ENCODE data around the gene RNF224. TPM values are rescaled to one million over a fixed set of nuclear protein-coding genes. Genes with fewer than 3 reads are reported as not detected.
A peak's percentile ranks its signal among the peaks of the same experiment; 100 is the strongest.

Gene RNF224
- total RNA-seq, 1 experiment from 2014 or later, result not detected

GRCh38 chr9:137265496-137266161, 38.3 kb downstream of the RNF224 start:
- peak overlapping the region; percentile 16 for H3K27ac ChIP-seq (ENCODE audit: low read depth, low read length, poor library complexity, severe bottlenecking)
- intact Hi-C loops (cut with micrococcal nuclease; ENCODE audit: unreplicated experiment), result no loop called here
- POLR2A ChIA-PET (ENCODE audit: low non-redundant PET), result interaction anchor here (0.6 kb wide), 1 partner anchor 31 kb away, joined by 3 read pairs; no protein-coding TSS in a partner anchor
- CTCF ChIA-PET, result no interaction called here
- H3K4me1 ChIP-seq (ENCODE audit: insufficient read depth, low read length, poor library complexity, severe bottlenecking), result no peaks in the 10 kb centered on the region
- TF ChIP-seq CTCF (conservative IDR thresholded peaks at IDR 0.05; ENCODE audit: low read depth, low read length) (no peak), EZH2 (IDR thresholded peaks at IDR 0.05; ENCODE audit: borderline replicate concordance, low read depth, low read length, poor library complexity, severe bottlenecking) (no peak)
- peaks cover 30% of the 10 kb centered on the region for H3K36me3 ChIP-seq (ENCODE audit: insufficient read depth, low read length, poor library complexity, severe bottlenecking)
- H3K4me3 ChIP-seq (ENCODE audit: low read depth, low read length, poor library complexity, severe bottlenecking), result no peak overlapping the region
- H3K27me3 ChIP-seq (replicated peaks; ENCODE audit: insufficient read depth, low read depth, low read length, poor library complexity), result no peaks in the 10 kb centered on the region
- no peaks in the 10 kb centered on the region for H3K9me3 ChIP-seq (ENCODE audit: low read depth, low read length, poor library complexity, severe bottlenecking)
- DNase-seq (ENCODE audit: low spot score), result no peak
- BruUV-seq (replicated peaks), result no TSS peak

- no peaks in the 10 kb centered on the region for H3K9me3 ChIP-seq (ENCODE audit: low read depth, low read length, poor library complexity, severe bottlenecking)
- H3K4me1 ChIP-seq (ENCODE audit: insufficient read depth, low read length, poor library complexity, severe bottlenecking), result no peaks in the 10 kb centered on the region
- no peak overlapping the region for H3K4me3 ChIP-seq (ENCODE audit: low read depth, low read length, poor library complexity, severe bottlenecking)
- POLR2A ChIA-PET (ENCODE audit: low non-redundant PET), result interaction anchor here (0.6 kb wide), 1 partner anchor 30 kb away, joined by 3 read pairs; no protein-coding TSS in a partner anchor
- no peak overlapping the region for H3K27ac ChIP-seq (ENCODE audit: low read depth, low read length, poor library complexity, severe bottlenecking)
- no TSS peak for BruUV-seq (replicated peaks)
- intact Hi-C loops (cut with micrococcal nuclease; ENCODE audit: unreplicated experiment), result no loop called here
- no peak for DNase-seq (ENCODE audit: low spot score)
- CTCF ChIA-PET, result no interaction called here
- peaks cover 30% of the 10 kb centered on the region for H3K36me3 ChIP-seq (ENCODE audit: insufficient read depth, low read length, poor library complexity, severe bottlenecking)
- TF ChIP-seq EZH2 (IDR thresholded peaks at IDR 0.05; ENCODE audit: borderline replicate concordance, low read depth, low read length, poor library complexity, severe bottlenecking) (no peak), CTCF (conservative IDR thresholded peaks at IDR 0.05; ENCODE audit: low read depth, low read length) (no peak)
- H3K27me3 ChIP-seq (replicated peaks; ENCODE audit: insufficient read depth, low read depth, low read length, poor library complexity), result no peaks in the 10 kb centered on the region
These were observed 38.8 kb downstream of the RNF224 start for GRCh38 chr9:137266162-137266527.

GRCh38 chr9:137266585-137267453, 39.5 kb downstream of the RNF224 start:
- intact Hi-C loops (cut with micrococcal nuclease; ENCODE audit: unreplicated experiment), result no loop called here
- no peak for DNase-seq (ENCODE audit: low spot score)
- no TSS peak for BruUV-seq (replicated peaks)
- H3K36me3 ChIP-seq (ENCODE audit: insufficient read depth, low read length, poor library complexity, severe bottlenecking), result peaks cover 30% of the 10 kb centered on the region
- ChIA-PET CTCF (no interaction called here), POLR2A (ENCODE audit: low non-redundant PET) (no interaction called here)
- H3K4me1 ChIP-seq (ENCODE audit: insufficient read depth, low read length, poor library complexity, severe bottlenecking), result no peaks in the 10 kb centered on the region
- TF ChIP-seq CTCF (conservative IDR thresholded peaks at IDR 0.05; ENCODE audit: low read depth, low read length) (no peak), EZH2 (IDR thresholded peaks at IDR 0.05; ENCODE audit: borderline replicate concordance, low read depth, low read length, poor library complexity, severe bottlenecking) (no peak)
- H3K9me3 ChIP-seq (ENCODE audit: low read depth, low read length, poor library complexity, severe bottlenecking), result no peaks in the 10 kb centered on the region
- no peak overlapping the region for H3K27ac ChIP-seq (ENCODE audit: low read depth, low read length, poor library complexity, severe bottlenecking)
- no peak overlapping the region for H3K4me3 ChIP-seq (ENCODE audit: low read depth, low read length, poor library complexity, severe bottlenecking)
- H3K27me3 ChIP-seq (replicated peaks; ENCODE audit: insufficient read depth, low read depth, low read length, poor library complexity), result no peaks in the 10 kb centered on the region

Data from A673 (cell line).